Esophagus squamous epithelium (tissue), 5 donors: Measurements from ENCODE around the gene CCDC110. TPM values are rescaled to one million over a fixed set of nuclear protein-coding genes. Genes with fewer than 3 reads are reported as not detected.

Source experiments
- DNase-seq: peaks from one replicate; lab custom pipeline; 2025; lab: John Stamatoyannopoulos, UW
- H3K27ac ChIP-seq, 4 donors: fragments of 200-600 bp; sonication (generic); one replicate each; pipeline ENCODE4 v1.5.1; 2016 to 2019; ENCODE audit warnings: mild to moderate bottlenecking in 1 of 4
- H3K27me3 ChIP-seq, 4 donors: fragments of 200-600 bp; sonication (generic); 1 replicate in 3 of 4; 2 replicates in 1 of 4; pipeline versions ENCODE4 v1.5.1 to v1.6.0; 2017 to 2021; ENCODE audit warnings: antibody characterized with exemption in 1 of 4
- H3K36me3 ChIP-seq, 3 donors: fragments of 200-600 bp; sonication (generic); one replicate each; pipeline ENCODE4 v1.5.1; 2016 to 2019
- H3K4me1 ChIP-seq, 3 donors: fragments of 200-600 bp; sonication (generic); one replicate each; pipeline ENCODE4 v1.5.1; 2017 to 2019
- H3K4me3 ChIP-seq, 4 donors: fragments of 200-600 bp; sonication (generic); 1 replicate in 3 of 4; 2 replicates in 1 of 4; pipeline ENCODE4 v1.5.1; 2016 to 2019; ENCODE audit warnings: mild to moderate bottlenecking in 2 of 4, moderate library complexity in 1 of 4
- H3K9me3 ChIP-seq, 3 donors: fragments of 200-600 bp; sonication (generic); one replicate each; pipeline ENCODE4 v1.5.1; 2016 to 2019
- POLR2A ChIP-seq, 4 donors: fragments of 450-650 bp; IDR thresholded peaks; one replicate each; pipeline ENCODE4 v1.6.1; 2017; ENCODE audit warnings: antibody characterized with exemption in 4 of 4, mild to moderate bottlenecking in 4 of 4, moderate library complexity in 3 of 4
- WGBS, 2 donors: methylation state at CpG; one replicate each; pipeline ENCODE4 v1.1.5; 2018; 5-methylcytosine and 5-hydroxymethylcytosine counted together
- intact Hi-C: fragments of 100-400 bp; cut with DNase I; formaldehyde crosslinking; loops from one replicate; pipeline ENCODE4 v1.15.0; 2022
- total RNA-seq, 4 donors: library from RNA; depleted of rRNA; stranded (reverse); fragments of >200 nt; gene quantifications; one replicate each; pipeline ENCODE4 v1.1.0, GENCODE V29; 2016
- TF ChIP-seq, protein P1 (sequence below), 6 experiments: fragments of 450-650 bp in 4 of 6; fragments of 200-600 bp in 2 of 6; sonication (generic) in 2 of 6; IDR thresholded peaks; one replicate each; pipeline ENCODE4 v1.5.1; 2016 to 2019; ENCODE audit warnings: antibody characterized with exemption in 6 of 6, mild to moderate bottlenecking in 4 of 6, moderate library complexity in 4 of 6
- donor health status: DM: yes; HTN: yes; CAD: no.

Gene CCDC110
- total RNA-seq, 4 donors from 2014 or later, result 0.18 to 2.3 (median 1.3) TPM

DNA sequence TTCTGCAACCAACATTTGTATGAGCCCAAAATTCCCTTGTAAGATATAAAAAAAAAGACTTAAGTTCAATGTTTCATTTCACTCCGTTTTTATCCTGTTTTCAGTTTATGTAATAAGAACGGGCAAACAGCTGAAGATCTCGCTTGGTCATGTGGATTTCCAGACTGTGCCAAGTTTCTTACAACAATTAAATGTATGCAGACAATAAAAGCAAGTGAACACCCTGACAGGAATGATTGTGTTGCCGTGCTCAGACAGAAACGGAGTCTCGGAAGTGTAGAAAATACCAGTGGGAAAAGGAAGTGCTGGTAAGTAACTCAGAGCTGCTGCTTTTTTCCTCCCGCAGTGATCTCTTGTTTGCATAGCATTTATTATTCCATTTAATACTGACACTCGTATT, 72.1 kb downstream of the CCDC110 start:
- peaks cover 0 to 53% (median 0%) of the 10 kb centered on the region in 3 donors for H3K36me3 ChIP-seq
- no peaks in the 10 kb centered on the region for H3K27me3 ChIP-seq
- intact Hi-C loops, result loop anchor here (10.0 kb wide), 1 partner anchor 195 kb away; the partner anchor contains the start of genes CFAP97 and SNX25
- peak overlapping the region in 3 of 4 donors; percentile 22 to 67 (median 45) for H3K4me3 ChIP-seq
- no peak for DNase-seq
- TF ChIP-seq, protein P1, sequence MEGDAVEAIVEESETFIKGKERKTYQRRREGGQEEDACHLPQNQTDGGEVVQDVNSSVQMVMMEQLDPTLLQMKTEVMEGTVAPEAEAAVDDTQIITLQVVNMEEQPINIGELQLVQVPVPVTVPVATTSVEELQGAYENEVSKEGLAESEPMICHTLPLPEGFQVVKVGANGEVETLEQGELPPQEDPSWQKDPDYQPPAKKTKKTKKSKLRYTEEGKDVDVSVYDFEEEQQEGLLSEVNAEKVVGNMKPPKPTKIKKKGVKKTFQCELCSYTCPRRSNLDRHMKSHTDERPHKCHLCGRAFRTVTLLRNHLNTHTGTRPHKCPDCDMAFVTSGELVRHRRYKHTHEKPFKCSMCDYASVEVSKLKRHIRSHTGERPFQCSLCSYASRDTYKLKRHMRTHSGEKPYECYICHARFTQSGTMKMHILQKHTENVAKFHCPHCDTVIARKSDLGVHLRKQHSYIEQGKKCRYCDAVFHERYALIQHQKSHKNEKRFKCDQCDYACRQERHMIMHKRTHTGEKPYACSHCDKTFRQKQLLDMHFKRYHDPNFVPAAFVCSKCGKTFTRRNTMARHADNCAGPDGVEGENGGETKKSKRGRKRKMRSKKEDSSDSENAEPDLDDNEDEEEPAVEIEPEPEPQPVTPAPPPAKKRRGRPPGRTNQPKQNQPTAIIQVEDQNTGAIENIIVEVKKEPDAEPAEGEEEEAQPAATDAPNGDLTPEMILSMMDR (IDR thresholded peaks at IDR 0.05), result no peak
- no peak for TF ChIP-seq POLR2A (IDR thresholded peaks at IDR 0.05)
- 12 to 54% methylated on average over 8 of the region's 8 CpGs for WGBS, 2 donors
- peaks cover 7 to 50% (median 19%) of the 10 kb centered on the region in 3 donors for H3K4me1 ChIP-seq
- no peaks in the 10 kb centered on the region for H3K9me3 ChIP-seq
- peak overlapping the region; percentile 17 to 100 (median 64) for H3K27ac ChIP-seq

DNA sequence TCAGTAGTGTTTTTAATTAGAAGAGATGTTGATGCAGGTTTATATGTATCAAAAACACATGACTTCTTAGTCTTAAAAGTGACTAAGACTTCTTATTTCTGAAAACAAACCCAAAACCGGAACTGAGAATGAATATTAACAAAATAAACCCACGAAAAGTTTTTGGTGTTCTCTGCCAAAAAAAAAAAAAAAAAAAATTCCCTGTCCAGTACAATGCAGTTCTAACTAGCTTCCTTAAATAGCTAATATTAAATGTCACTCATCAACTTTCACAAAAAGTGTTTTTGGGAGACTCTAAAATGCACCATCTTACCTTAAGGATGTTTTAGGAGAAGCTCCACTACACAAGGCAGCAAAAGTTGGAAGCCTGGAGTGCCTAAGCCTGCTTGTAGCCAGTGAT, 72.9 kb downstream of the CCDC110 start:
- H3K27ac ChIP-seq, result peak overlapping the region; percentile 17 to 100 (median 64)
- intact Hi-C loops, result loop anchor here (10.0 kb wide), 1 partner anchor 194 kb away; the partner anchor contains the start of genes CFAP97 and SNX25

DNA sequence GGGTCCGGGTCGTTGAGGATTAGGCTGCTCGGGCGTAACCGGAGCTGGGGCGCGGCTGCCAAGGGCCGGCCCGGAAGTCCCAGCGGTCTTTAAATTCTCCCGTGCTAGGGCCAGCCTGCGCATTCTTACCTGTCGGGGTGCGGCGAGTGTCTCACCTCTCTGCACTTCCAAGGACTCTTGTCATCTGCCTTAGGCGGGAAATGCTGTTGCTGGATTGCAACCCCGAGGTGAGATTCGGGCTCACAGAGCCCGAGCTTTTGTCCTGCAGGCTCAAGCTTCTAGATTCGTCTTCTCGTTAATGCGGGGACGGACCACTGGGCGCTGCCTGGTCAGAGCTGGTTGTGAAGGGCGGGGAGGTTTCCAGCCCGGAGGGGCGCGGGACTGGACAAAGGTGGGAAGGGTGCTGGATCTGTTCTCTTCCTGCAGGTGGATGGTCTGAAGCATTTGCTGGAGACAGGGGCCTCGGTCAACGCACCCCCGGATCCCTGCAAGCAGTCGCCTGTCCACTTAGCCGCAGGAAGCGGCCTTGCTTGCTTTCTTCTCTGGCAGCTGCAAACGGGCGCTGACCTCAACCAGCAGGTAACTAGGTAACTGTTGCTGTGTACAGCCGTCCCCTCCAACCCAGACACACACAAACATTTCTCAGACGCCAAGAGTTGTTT, 74.7 kb downstream of the CCDC110 start, which contains the start of gene ANKRD37:
ANKRD37 (plus strand) TSS at position 118 of the 662 bp plus-strand sequence; CDS start at position 201, 83 bp downstream.
- 3 to 10% methylated on average over 18 to 19 of the region's 38 CpGs for WGBS, 2 donors
- intact Hi-C loops, result loop anchor here (10.0 kb wide), 1 partner anchor 192 kb away; the partner anchor contains the start of genes CFAP97 and SNX25
- Histone ChIP-seq H3K36me3 (peaks cover 0 to 28% (median 0%) of the 10 kb centered on the region in 3 donors), H3K27ac (peak within 1 kb of the TSS; percentile 95 to 100 (median 98)), H3K27me3 (no peaks in the 10 kb centered on the region), H3K9me3 (no peaks in the 10 kb centered on the region), H3K4me3 (peak within 1 kb of the TSS; percentile 54 to 85 (median 76)), H3K4me1 (peaks cover 7 to 56% (median 19%) of the 10 kb centered on the region in 3 donors)
- TF ChIP-seq, protein P1 (IDR thresholded peaks at IDR 0.05), result peak in 2 of 6 experiments; percentile 18
- peak in 1 of 4 donors; percentile 52 for TF ChIP-seq POLR2A (IDR thresholded peaks at IDR 0.05)
- no peak for DNase-seq

More for the DNA sequence above, 72.9 kb downstream of the CCDC110 start:
- Histone ChIP-seq H3K4me1 (peaks cover 7 to 56% (median 19%) of the 10 kb centered on the region in 3 donors), H3K36me3 (peaks cover 0 to 46% (median 0%) of the 10 kb centered on the region in 3 donors), H3K4me3 (peak overlapping the region in 1 of 4 donors; percentile 67), H3K27me3 (no peaks in the 10 kb centered on the region), H3K9me3 (no peaks in the 10 kb centered on the region)
- TF ChIP-seq POLR2A (IDR thresholded peaks at IDR 0.05), result no peak
- TF ChIP-seq, protein P1 (IDR thresholded peaks at IDR 0.05), result no peak
- 11 to 15% methylated on average over 2 of the region's 2 CpGs for WGBS, 2 donors
- DNase-seq, result no peak

DNA sequence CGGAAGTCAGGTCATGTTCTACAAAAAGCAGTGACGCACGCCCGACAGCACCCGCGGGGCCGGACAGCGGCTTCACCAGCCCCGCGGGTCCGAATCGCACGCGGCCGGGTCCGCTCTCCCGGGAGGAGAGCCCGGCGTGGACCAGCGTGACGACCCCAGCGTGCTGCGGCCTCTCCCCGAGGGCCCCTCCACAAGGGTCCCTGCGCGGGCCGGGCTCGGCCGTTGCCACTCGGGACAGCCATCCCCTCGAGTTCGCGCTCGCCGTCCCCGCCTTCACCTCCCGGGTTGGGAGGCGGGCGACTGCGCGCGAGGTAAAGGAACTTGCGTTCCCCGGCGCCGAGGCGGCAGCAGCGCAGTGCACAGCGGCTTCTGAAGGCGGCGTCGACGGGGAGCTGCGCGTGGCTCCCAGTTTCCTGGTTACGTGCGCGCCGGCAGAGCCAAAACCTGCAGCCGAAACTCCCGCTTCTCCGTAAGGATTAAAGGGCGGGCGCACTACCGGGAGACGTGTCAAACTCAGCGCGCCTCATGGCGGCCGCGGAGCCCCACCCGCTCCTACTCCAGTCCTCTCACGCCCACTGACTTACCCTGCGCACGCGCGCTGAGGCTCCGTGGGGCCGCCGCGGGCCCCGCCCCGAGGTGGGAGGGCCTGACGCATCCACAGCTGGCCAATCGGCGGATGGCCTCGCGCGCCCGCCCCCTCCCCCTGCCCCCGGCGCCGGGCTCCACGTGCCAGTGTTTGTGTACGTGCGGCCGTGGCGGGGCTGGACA, 75.4 kb downstream of the CCDC110 start:
- WGBS, 2 donors, result 0% methylated on average over 1 to 3 of the region's 98 CpGs
- Histone ChIP-seq H3K4me3 (peak overlapping the region; percentile 54 to 85 (median 76)), H3K27ac (peak overlapping the region; percentile 95 to 100 (median 98)), H3K36me3 (peaks cover 0 to 21% (median 0%) of the 10 kb centered on the region in 3 donors), H3K4me1 (peaks cover 7 to 56% (median 19%) of the 10 kb centered on the region in 3 donors), H3K9me3 (no peaks in the 10 kb centered on the region), H3K27me3 (no peaks in the 10 kb centered on the region)
- intact Hi-C loops, result loop anchor here (10.0 kb wide), 1 partner anchor 191 kb away; the partner anchor contains the start of genes CFAP97 and SNX25
- TF ChIP-seq, protein P1 (IDR thresholded peaks at IDR 0.05), result no peak
- peak in 3 of 4 donors; percentile 73 to 84 (median 83) for TF ChIP-seq POLR2A (IDR thresholded peaks at IDR 0.05)
- DNase-seq, result peak; percentile 76
